HFFc6 (cell line): Measurements from ENCODE around the gene MAGI3. TPM values are rescaled to one million over a fixed set of nuclear protein-coding genes. Genes with fewer than 3 reads are reported as not detected.
A peak's percentile ranks its signal among the peaks of the same experiment; 100 is the strongest.
"Not testable (repeated sequence)": the region's sequence is repeated elsewhere in the genome, so short reads cannot be mapped to it uniquely, and the experiment has no call there.

Source experiments
- DNase-seq: peaks from one replicate; pipeline ENCODE4 v3.0.0-alpha.2; 2018
- H3K27ac Mint-ChIP-seq: 2 replicates; pipeline ENCODE4 v1.8.0; 2020; ENCODE audit warnings: mild to moderate bottlenecking, mixed read lengths
- H3K27me3 Mint-ChIP-seq: 2 replicates; pipeline ENCODE4 v1.8.0; 2021; ENCODE audit warnings: mild to moderate bottlenecking, moderate library complexity, mixed read lengths; ENCODE audit not compliant: insufficient read depth
- H3K36me3 Mint-ChIP-seq: 2 replicates; pipeline ENCODE4 v1.8.0; 2021; ENCODE audit warnings: low read depth, mixed read lengths
- H3K4me1 Mint-ChIP-seq: 2 replicates; pipeline ENCODE4 v1.8.0; 2020; ENCODE audit warnings: low read depth, mixed read lengths
- H3K4me3 Mint-ChIP-seq: 2 replicates; pipeline ENCODE4 v1.8.0; 2020; ENCODE audit warnings: mild to moderate bottlenecking, moderate library complexity, mixed read lengths
- H3K9me3 Mint-ChIP-seq: 2 replicates; pipeline ENCODE4 v1.8.0; 2020; ENCODE audit warnings: mild to moderate bottlenecking, mixed read lengths
- total RNA-seq, 6 experiments: library from RNA; stranded (reverse); fragmentation: NEBNext Ultra II Directional; extraction: Animal tissue kit (Norgen Biotek cat#: 25700); gene quantifications; 2 replicates in 1 of 6; 3 replicates in 5 of 6; pipeline ENCODE4 v1.2.3, GENCODE V29; 2021
- TF ChIP-seq, protein P1 (sequence below): fragments of 200-600 bp; sonication (generic); IDR thresholded peaks from 2 replicates; pipeline ENCODE4 v1.5.0; 2021; ENCODE audit warnings: antibody characterized with exemption, mild to moderate bottlenecking

Gene MAGI3
- total RNA-seq, 6 experiments from 2014 or later, result 5.1 to 8.2 (median 7.6) TPM

DNA sequence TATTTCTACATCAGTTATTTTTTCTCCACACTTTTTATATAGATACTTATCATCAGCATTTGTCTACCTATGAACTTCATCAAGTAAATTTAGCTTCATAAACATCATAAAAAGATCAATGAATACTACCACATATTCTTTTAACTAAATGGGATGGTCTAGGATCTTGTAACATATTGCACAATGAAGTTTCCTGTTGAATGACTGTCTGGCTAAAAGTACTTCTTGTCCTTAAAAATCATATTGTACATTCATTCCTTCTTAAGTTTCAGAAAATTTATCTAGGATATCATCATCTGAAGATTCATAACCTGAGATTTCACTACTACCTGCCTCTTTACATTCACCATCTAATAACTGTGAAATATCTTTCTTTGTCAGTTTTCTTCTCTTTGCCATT is 69.0 kb downstream of the MAGI3 start:
- Mint-ChIP-seq H3K27me3 (peaks cover 2% of the 10 kb centered on the region), H3K9me3 (peaks cover 3% of the 10 kb centered on the region; the same call in 1 of the 2 replicates), H3K4me1 (peaks cover 47% of the 10 kb centered on the region), H3K27ac (no peak overlapping the region), H3K36me3 (peaks cover 39% of the 10 kb centered on the region), H3K4me3 (no peak overlapping the region)
- TF ChIP-seq, protein P1, sequence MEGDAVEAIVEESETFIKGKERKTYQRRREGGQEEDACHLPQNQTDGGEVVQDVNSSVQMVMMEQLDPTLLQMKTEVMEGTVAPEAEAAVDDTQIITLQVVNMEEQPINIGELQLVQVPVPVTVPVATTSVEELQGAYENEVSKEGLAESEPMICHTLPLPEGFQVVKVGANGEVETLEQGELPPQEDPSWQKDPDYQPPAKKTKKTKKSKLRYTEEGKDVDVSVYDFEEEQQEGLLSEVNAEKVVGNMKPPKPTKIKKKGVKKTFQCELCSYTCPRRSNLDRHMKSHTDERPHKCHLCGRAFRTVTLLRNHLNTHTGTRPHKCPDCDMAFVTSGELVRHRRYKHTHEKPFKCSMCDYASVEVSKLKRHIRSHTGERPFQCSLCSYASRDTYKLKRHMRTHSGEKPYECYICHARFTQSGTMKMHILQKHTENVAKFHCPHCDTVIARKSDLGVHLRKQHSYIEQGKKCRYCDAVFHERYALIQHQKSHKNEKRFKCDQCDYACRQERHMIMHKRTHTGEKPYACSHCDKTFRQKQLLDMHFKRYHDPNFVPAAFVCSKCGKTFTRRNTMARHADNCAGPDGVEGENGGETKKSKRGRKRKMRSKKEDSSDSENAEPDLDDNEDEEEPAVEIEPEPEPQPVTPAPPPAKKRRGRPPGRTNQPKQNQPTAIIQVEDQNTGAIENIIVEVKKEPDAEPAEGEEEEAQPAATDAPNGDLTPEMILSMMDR, result no peak
- DNase-seq, result no peak

DNA sequence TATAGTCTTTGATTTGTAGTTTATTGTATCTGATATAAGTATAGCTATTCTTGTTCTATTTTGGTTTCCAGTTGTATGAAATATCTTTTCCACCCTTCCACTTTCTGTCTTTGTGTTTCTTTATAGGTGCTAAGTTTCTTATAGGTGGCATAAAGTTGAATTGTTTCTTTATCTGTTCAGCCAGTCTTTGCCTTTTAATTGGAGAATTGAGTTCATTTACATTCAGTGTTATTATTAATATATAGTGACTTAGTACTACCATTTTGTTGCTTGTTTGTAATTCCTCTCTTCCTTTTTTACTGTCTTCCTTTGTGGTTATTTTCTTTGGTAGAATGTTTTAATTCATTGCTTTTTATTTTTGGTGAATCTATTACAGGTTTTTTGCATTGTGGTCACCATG is 77.7 kb downstream of the MAGI3 start:
- Mint-ChIP-seq H3K4me1 (peaks cover 7% of the 10 kb centered on the region; the same call in 1 of the 2 replicates), H3K9me3 (peaks cover 8% of the 10 kb centered on the region), H3K36me3 (peaks cover 20% of the 10 kb centered on the region), H3K27me3 (no peaks in the 10 kb centered on the region), H3K27ac (no peak overlapping the region), H3K4me3 (no peak overlapping the region)
- TF ChIP-seq, protein P1, result no peak
- DNase-seq, result no peak

- H3K36me3 Mint-ChIP-seq, result peaks cover 48% of the 10 kb centered on the region
- H3K9me3 Mint-ChIP-seq, result peaks cover 59% of the 10 kb centered on the region
Measured at GRCh38 chr1:113478427-113479195, 88.3 kb downstream of the MAGI3 start.

GRCh38 chr1:113479713-113480676 is 89.7 kb downstream of the MAGI3 start:
- H3K36me3 Mint-ChIP-seq, result peaks cover 42% of the 10 kb centered on the region
- no peak for DNase-seq
- H3K9me3 Mint-ChIP-seq, result peaks cover 46% of the 10 kb centered on the region
- H3K27me3 Mint-ChIP-seq, result no peaks in the 10 kb centered on the region; the same call in none of the 2 replicates
- TF ChIP-seq, protein P1, result no peak
- no peak overlapping the region for H3K4me3 Mint-ChIP-seq
- H3K27ac Mint-ChIP-seq, result no peak overlapping the region
- H3K4me1 Mint-ChIP-seq, result peaks cover 9% of the 10 kb centered on the region

More at GRCh38 chr1:113478427-113479195, 88.3 kb downstream of the MAGI3 start:
- H3K4me1 Mint-ChIP-seq, DNase-seq, H3K27me3 Mint-ChIP-seq, H3K27ac Mint-ChIP-seq, H3K4me3 Mint-ChIP-seq: not testable (repeated sequence)

DNA sequence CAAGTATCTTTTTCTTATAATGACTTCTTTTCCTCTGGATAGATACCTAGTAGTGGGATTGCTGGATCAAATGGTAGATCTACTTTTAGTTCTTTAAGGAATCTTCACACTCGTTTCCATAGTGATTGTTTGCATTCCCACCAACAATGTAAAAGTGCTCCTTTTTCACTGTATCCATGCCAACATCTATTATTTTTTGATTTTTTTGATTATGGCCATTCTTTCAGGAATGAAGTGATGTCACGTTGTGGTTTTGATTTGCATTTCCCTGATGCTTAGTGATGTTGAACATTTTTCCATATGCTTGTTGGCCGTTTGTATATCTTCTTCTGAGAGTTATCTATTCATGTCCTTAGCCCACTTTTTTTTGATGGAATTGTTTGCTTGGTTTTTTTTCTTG is 94.8 kb downstream of the MAGI3 start:
- Mint-ChIP-seq H3K9me3 (peaks cover 30% of the 10 kb centered on the region), H3K36me3 (peaks cover 25% of the 10 kb centered on the region)
- not testable (repeated sequence) for H3K27ac Mint-ChIP-seq, H3K4me3 Mint-ChIP-seq, DNase-seq, H3K27me3 Mint-ChIP-seq, H3K4me1 Mint-ChIP-seq

- no peak for DNase-seq
- Mint-ChIP-seq H3K4me1 (no peaks in the 10 kb centered on the region), H3K4me3 (no peak overlapping the region), H3K27me3 (peaks cover 3% of the 10 kb centered on the region; the same call in 1 of the 2 replicates), H3K9me3 (peaks cover 41% of the 10 kb centered on the region), H3K27ac (no peak overlapping the region), H3K36me3 (peaks cover 32% of the 10 kb centered on the region)
- TF ChIP-seq, protein P1, result peak; percentile 54
Measured at GRCh38 chr1:113488576-113489177, 98.4 kb downstream of the MAGI3 start.
